ENCODE measurements around the gene FSCN2.

The FSCN2 gene

GRCh38 chr17:81556863-81557262, 28.7 kb downstream of the FSCN2 start:
- H3K9ac ChIP-seq (ENCODE audit: low read length) = no peak overlapping the region
- no peaks in the 10 kb centered on the region for H4K20me1 ChIP-seq (ENCODE audit: insufficient read depth, low read length)
- no peaks in the 10 kb centered on the region for H3K9me2 ChIP-seq (ENCODE audit: low read depth, low read length)
- no peaks in the 10 kb centered on the region for H3K9me3 ChIP-seq (ENCODE audit: low read length)
- H3K27me3 ChIP-seq (ENCODE audit: insufficient read depth, low read length) = no peaks in the 10 kb centered on the region
- H3K79me2 ChIP-seq (ENCODE audit: insufficient read depth, low read length) = no peaks in the 10 kb centered on the region
- no peak overlapping the region for H3K4me3 ChIP-seq (ENCODE audit: low read depth, low read length, poor library complexity, severe bottlenecking)
- H3K27ac ChIP-seq (ENCODE audit: low read depth, low read length, poor library complexity, severe bottlenecking) = no peak overlapping the region
- peaks cover 14% of the 10 kb centered on the region for H3K4me1 ChIP-seq (ENCODE audit: insufficient read depth, low read length, severe bottlenecking)
- no peak for TF ChIP-seq EZH2 (IDR thresholded peaks at IDR 0.05; ENCODE audit: borderline replicate concordance, low read length)
- TF ChIP-seq CTCF (IDR thresholded peaks at IDR 0.05; ENCODE audit: low read length) = no peak
- H3F3A ChIP-seq (ENCODE audit: insufficient read depth, low read length) = no peaks in the 10 kb centered on the region
- peaks cover 60% of the 10 kb centered on the region for H3K36me3 ChIP-seq (ENCODE audit: insufficient read depth, low read length)
- no peak overlapping the region for H2AFZ ChIP-seq (ENCODE audit: low read length)
- no peak overlapping the region for H3K4me2 ChIP-seq (ENCODE audit: low read length)

GRCh38 chr17:81557276-81558114, 29.3 kb downstream of the FSCN2 start:
- no peaks in the 10 kb centered on the region for H3F3A ChIP-seq (ENCODE audit: insufficient read depth, low read length)
- H3K9me3 ChIP-seq (ENCODE audit: low read length) = no peaks in the 10 kb centered on the region
- no peak overlapping the region for H2AFZ ChIP-seq (ENCODE audit: low read length)
- TF ChIP-seq CTCF (IDR thresholded peaks at IDR 0.05; ENCODE audit: low read length) (no peak), EZH2 (IDR thresholded peaks at IDR 0.05; ENCODE audit: borderline replicate concordance, low read length) (no peak)
- H4K20me1 ChIP-seq (ENCODE audit: insufficient read depth, low read length) = no peaks in the 10 kb centered on the region
- H3K27me3 ChIP-seq (ENCODE audit: insufficient read depth, low read length) = no peaks in the 10 kb centered on the region
- no peak overlapping the region for H3K4me2 ChIP-seq (ENCODE audit: low read length)
- H3K9ac ChIP-seq (ENCODE audit: low read length) = no peak overlapping the region
- H3K27ac ChIP-seq (ENCODE audit: low read depth, low read length, poor library complexity, severe bottlenecking) = no peak overlapping the region
- H3K9me2 ChIP-seq (ENCODE audit: low read depth, low read length) = no peaks in the 10 kb centered on the region
- peaks cover 14% of the 10 kb centered on the region for H3K4me1 ChIP-seq (ENCODE audit: insufficient read depth, low read length, severe bottlenecking)
- H3K4me3 ChIP-seq (ENCODE audit: low read depth, low read length, poor library complexity, severe bottlenecking) = no peak overlapping the region
- no peaks in the 10 kb centered on the region for H3K79me2 ChIP-seq (ENCODE audit: insufficient read depth, low read length)
- peaks cover 66% of the 10 kb centered on the region for H3K36me3 ChIP-seq (ENCODE audit: insufficient read depth, low read length)

- Histone ChIP-seq H2AFZ (ENCODE audit: low read length) (no peak overlapping the region), H3K36me3 (ENCODE audit: insufficient read depth, low read length) (peaks cover 71% of the 10 kb centered on the region), H3K9ac (ENCODE audit: low read length) (no peak overlapping the region), H3K9me3 (ENCODE audit: low read length) (no peaks in the 10 kb centered on the region), H3K4me1 (ENCODE audit: insufficient read depth, low read length, severe bottlenecking) (peaks cover 14% of the 10 kb centered on the region), H3K79me2 (ENCODE audit: insufficient read depth, low read length) (no peaks in the 10 kb centered on the region), H3K9me2 (ENCODE audit: low read depth, low read length) (no peaks in the 10 kb centered on the region), H3K4me3 (ENCODE audit: low read depth, low read length, poor library complexity, severe bottlenecking) (no peak overlapping the region), H3F3A (ENCODE audit: insufficient read depth, low read length) (no peaks in the 10 kb centered on the region), H3K27ac (ENCODE audit: low read depth, low read length, poor library complexity, severe bottlenecking) (no peak overlapping the region), H3K4me2 (ENCODE audit: low read length) (no peak overlapping the region), H3K27me3 (ENCODE audit: insufficient read depth, low read length) (no peaks in the 10 kb centered on the region), H4K20me1 (ENCODE audit: insufficient read depth, low read length) (no peaks in the 10 kb centered on the region)
- TF ChIP-seq EZH2 (IDR thresholded peaks at IDR 0.05; ENCODE audit: borderline replicate concordance, low read length) = no peak
- TF ChIP-seq CTCF (IDR thresholded peaks at IDR 0.05; ENCODE audit: low read length) = no peak
Observed at GRCh38 chr17:81558115-81558468, 29.9 kb downstream of the FSCN2 start.
